Measurements from ENCODE around the gene PARD6A.

PARD6A gene

DNA sequence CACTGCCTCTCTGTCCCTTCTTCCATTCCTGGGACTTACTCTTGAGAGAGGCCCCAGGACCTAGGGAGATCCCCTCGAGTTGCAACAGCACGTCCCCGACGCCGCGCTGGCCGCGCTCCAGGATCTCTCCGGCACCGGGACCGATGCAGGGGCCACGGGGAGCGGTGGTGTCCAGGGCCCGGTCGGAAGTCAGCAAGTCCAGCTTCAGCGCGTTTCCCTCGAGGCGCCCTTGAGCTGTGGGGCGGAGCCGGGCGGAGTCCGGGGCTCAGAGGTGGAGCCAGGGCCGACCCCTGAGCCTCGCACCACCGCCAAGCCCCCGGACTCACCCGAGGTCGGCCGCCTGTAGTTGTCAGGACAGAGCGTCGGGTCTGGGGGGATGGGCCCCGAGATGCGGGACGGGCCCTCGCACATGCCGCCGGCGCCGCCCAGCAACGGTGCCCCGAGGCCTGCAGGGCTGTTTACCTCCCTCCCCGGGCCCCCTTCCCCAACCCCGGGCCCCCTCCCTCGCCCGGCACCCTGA is 5.3 kb downstream of the PARD6A start:
- TF ChIP-seq TAF1 (IDR thresholded peaks at IDR 0.05; ENCODE audit: low read depth) (no peak), TEAD4 (IDR thresholded peaks at IDR 0.05) (no peak), NFIC (IDR thresholded peaks at IDR 0.05) (peak; percentile 10; the same call in 1 of the 2 replicates), YY1 (IDR thresholded peaks at IDR 0.05; ENCODE audit: low read depth) (no peak), ZBTB7A (IDR thresholded peaks at IDR 0.05; ENCODE audit: low read depth) (peak; percentile 46; the same call in 1 of the 2 replicates), EGR1 (IDR thresholded peaks at IDR 0.05) (no peak), CEBPB (IDR thresholded peaks at IDR 0.05) (no peak), TCF12 (IDR thresholded peaks at IDR 0.05; ENCODE audit: low read depth) (no peak)
- TF ChIP-seq, protein P1, sequence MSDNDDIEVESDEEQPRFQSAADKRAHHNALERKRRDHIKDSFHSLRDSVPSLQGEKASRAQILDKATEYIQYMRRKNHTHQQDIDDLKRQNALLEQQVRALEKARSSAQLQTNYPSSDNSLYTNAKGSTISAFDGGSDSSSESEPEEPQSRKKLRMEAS (IDR thresholded peaks at IDR 0.05), result no peak; the same call in 1 of the 2 replicates

DNA sequence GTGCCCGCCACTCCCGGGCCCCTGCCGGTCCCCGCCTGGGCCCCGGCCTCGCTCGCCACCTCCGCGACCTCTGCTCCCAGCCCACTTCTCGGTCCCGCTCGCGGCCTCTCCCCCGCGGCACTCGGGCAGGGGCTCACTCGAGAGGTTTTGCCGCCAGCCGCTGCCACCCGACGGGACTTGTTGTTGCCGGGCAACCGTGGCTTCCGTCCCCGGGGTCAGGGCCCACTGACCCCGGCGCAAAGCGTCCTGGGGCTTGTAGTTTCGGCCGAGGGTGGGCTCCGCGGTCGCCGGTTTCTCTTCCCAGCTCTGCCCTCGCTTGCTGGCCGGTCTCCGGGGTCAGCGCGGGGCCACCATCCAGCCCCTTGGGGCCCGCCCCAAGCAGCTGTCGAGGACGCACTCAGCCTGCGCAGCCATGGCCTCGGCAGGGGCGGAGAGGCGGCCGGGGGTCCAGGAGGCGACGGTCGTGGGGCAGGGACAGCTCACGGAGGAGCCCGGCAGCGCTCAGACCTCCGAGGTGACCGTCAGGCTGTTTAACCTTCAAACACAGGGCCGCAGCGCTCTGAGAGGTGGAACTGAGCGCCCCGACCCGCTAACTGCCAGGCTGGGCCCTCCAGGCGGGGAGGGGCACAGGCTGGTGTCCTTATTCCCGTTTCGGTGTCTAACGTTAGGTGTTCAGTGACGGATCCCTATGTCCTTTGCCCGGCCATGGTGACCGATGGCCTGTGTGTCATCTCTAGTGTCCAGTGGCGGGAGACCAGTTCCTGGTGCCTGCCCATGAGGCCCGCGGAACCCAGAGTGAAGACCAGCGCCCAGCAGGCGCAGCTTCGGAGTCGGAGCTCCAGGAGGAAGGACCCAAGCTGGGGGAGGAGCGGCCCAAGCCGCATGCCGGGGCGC is 6.0 kb downstream of the PARD6A start, which contains the start of the genes C16orf86 and ENKD1:
C16orf86 (plus strand) TSS at position 256 of the 894 bp plus-strand sequence; CDS start at position 413, 157 bp downstream.
ENKD1 (minus strand) TSS at position 192 of the 894 bp plus-strand sequence. CDS start 308 bp downstream, outside the sequence.
- TF ChIP-seq RAD21 (IDR thresholded peaks at IDR 0.05; ENCODE audit: low read depth), result no peak
- TF ChIP-seq, protein P2, sequence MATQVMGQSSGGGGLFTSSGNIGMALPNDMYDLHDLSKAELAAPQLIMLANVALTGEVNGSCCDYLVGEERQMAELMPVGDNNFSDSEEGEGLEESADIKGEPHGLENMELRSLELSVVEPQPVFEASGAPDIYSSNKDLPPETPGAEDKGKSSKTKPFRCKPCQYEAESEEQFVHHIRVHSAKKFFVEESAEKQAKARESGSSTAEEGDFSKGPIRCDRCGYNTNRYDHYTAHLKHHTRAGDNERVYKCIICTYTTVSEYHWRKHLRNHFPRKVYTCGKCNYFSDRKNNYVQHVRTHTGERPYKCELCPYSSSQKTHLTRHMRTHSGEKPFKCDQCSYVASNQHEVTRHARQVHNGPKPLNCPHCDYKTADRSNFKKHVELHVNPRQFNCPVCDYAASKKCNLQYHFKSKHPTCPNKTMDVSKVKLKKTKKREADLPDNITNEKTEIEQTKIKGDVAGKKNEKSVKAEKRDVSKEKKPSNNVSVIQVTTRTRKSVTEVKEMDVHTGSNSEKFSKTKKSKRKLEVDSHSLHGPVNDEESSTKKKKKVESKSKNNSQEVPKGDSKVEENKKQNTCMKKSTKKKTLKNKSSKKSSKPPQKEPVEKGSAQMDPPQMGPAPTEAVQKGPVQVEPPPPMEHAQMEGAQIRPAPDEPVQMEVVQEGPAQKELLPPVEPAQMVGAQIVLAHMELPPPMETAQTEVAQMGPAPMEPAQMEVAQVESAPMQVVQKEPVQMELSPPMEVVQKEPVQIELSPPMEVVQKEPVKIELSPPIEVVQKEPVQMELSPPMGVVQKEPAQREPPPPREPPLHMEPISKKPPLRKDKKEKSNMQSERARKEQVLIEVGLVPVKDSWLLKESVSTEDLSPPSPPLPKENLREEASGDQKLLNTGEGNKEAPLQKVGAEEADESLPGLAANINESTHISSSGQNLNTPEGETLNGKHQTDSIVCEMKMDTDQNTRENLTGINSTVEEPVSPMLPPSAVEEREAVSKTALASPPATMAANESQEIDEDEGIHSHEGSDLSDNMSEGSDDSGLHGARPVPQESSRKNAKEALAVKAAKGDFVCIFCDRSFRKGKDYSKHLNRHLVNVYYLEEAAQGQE (IDR thresholded peaks at IDR 0.05; ENCODE audit: low read depth), result no peak
- TF ChIP-seq CREB1 (IDR thresholded peaks at IDR 0.05; ENCODE audit: low read depth), result no peak
- TF ChIP-seq TAF1 (IDR thresholded peaks at IDR 0.05; ENCODE audit: low read depth), result peak; percentile 31; the same call in 1 of the 2 replicates
- TF ChIP-seq EGR1 (IDR thresholded peaks at IDR 0.05), result peak; percentile 41; the same call in 1 of the 2 replicates
- TF ChIP-seq, protein P1 (IDR thresholded peaks at IDR 0.05), result no peak
- peak; percentile 88 for TF ChIP-seq ZBTB7A (IDR thresholded peaks at IDR 0.05; ENCODE audit: low read depth)
- no peak for TF ChIP-seq NFIC (IDR thresholded peaks at IDR 0.05)
- TF ChIP-seq EP300 (IDR thresholded peaks at IDR 0.05; ENCODE audit: borderline replicate concordance), result 0 out of 2 replicates have a peak, but pooled peaks have one; percentile 10

DNA sequence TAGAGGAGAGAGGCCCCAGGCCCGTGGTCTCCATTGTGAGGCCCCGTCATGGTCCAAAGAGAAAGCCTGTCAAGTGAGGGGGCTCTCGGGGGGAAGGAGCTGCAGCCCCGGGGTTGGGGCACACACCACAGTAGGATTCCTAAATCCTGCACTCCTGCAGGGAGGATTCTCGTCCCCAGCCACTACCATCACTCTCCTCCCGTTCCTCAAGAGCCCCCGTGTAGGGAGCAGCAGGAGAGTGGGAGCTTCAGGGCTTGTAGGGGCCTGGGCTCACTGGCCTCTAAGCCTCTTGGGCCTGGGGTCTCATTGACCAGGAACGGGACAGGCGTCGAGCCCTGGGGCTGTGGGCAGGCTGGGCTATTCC is 6.7 kb downstream of the PARD6A start:
- TF ChIP-seq TEAD4 (IDR thresholded peaks at IDR 0.05), result no peak
- TF ChIP-seq, protein P2 (IDR thresholded peaks at IDR 0.05; ENCODE audit: low read depth), result no peak
- TF ChIP-seq RAD21 (IDR thresholded peaks at IDR 0.05; ENCODE audit: low read depth), result no peak
- TF ChIP-seq EGR1 (IDR thresholded peaks at IDR 0.05), result no peak
- no peak for TF ChIP-seq CREB1 (IDR thresholded peaks at IDR 0.05; ENCODE audit: low read depth)
- no peak for TF ChIP-seq FOXM1 (IDR thresholded peaks at IDR 0.05; ENCODE audit: borderline replicate concordance, low read depth)
- TF ChIP-seq, protein P3, sequence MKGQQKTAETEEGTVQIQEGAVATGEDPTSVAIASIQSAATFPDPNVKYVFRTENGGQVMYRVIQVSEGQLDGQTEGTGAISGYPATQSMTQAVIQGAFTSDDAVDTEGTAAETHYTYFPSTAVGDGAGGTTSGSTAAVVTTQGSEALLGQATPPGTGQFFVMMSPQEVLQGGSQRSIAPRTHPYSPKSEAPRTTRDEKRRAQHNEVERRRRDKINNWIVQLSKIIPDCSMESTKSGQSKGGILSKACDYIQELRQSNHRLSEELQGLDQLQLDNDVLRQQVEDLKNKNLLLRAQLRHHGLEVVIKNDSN (IDR thresholded peaks at IDR 0.05), result no peak
- TF ChIP-seq, protein P1 (IDR thresholded peaks at IDR 0.05), result no peak
- TF ChIP-seq YY1 (IDR thresholded peaks at IDR 0.05; ENCODE audit: low read depth), result no peak

DNA sequence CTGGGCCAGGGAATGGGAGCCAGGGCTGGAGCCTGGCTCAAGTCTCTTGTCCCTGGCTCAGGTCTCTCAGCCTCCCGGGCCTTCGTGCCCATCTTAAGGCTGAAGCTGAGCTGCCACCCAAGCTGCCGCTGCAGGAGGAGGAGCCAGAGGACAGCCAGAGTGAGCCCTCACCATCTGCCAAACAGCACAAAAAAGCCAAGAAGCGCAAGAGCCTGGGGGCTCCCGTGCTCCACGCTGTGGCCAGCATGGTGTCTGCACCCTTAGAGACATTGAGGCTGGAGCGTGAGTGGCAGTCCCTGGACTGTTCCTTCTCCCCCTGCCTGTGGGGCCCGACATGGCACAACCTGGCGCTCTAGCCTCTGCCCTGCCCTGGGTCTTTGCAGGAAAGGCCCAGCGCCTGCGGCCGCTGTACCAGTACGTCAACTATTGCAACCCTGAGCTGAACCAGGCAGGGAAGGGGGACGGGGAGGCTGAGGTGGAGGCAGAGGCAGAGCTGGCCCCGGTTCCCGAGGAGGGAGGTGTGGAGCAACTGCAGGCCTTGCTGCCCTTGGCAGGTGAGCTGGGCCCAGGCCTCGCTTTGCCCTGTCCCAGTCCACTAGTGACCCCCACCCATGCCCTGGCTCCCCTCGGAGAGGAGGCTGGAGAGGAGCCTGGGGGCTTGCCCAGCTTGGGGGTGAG is 7.2 kb downstream of the PARD6A start:
- TF ChIP-seq CREB1 (IDR thresholded peaks at IDR 0.05; ENCODE audit: low read depth) (no peak), NFIC (IDR thresholded peaks at IDR 0.05) (no peak), ZBTB7A (IDR thresholded peaks at IDR 0.05; ENCODE audit: low read depth) (no peak), RAD21 (IDR thresholded peaks at IDR 0.05; ENCODE audit: low read depth) (no peak), FOXM1 (IDR thresholded peaks at IDR 0.05; ENCODE audit: borderline replicate concordance, low read depth) (no peak), TAF1 (IDR thresholded peaks at IDR 0.05; ENCODE audit: low read depth) (no peak)
- TF ChIP-seq, protein P1 (IDR thresholded peaks at IDR 0.05), result no peak
- TF ChIP-seq, protein P3 (IDR thresholded peaks at IDR 0.05), result no peak
- TF ChIP-seq, protein P2 (IDR thresholded peaks at IDR 0.05; ENCODE audit: low read depth), result no peak
